NOMO-1 treated with dmso at 0.1 percent for 144 hours (cell line): ENCODE data around the gene IL1RN.
A peak's percentile ranks its signal among the peaks of the same experiment; 100 is the strongest.
"Not testable (repeated sequence)": the region's sequence is repeated elsewhere in the genome, so short reads cannot be mapped to it uniquely, and the experiment has no call there.

Experiments
- DNase-seq: peaks from one replicate; lab custom pipeline; 2025; ENCODE audit not compliant: unreplicated experiment; lab: John Stamatoyannopoulos, UW

The IL1RN gene

DNA sequence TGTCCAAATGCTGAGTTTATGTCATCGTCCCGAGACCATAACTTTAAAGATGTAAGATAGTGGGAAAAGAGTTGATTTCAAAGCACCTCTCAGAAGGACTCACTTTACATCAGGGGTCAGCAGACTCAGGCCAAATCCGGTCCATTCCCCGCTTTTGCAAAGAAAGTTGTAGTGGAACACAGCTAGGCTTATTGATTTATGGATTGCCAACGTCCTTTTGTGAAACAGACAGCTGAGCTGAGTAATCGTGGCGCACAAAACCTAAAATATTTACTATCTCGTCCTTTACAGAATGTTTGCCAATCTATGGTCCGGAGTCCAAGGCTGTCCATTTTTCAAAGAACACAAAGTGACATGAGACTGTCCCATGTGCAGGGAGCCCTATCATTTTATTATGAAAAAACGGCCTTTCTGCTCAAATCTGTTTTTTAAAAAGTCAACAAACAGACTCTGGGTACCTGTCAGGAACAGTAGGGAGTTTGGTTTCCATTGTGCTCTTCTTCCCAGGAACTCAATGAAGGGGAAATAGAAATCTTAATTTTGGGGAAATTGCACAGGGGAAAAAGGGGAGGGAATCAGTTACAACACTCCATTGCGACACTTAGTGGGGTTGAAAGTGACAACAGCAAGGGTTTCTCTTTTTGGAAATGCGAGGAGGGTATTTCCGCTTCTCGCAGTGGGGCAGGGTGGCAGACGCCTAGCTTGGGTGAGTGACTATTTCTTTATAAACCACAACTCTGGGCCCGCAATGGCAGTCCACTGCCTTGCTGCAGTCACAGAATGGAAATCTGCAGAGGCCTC, at the start of gene IL1RN:
TSS of gene IL1RN (plus strand) at position 754 of the 801 bp plus-strand sequence. CDS start at position 781, 27 bp downstream.
- peak; percentile 72 for DNase-seq

- DNase-seq, result no peak
Measured at GRCh38 chr2:113077921-113078320, 49.5 kb upstream of the IL1RN start.

DNA sequence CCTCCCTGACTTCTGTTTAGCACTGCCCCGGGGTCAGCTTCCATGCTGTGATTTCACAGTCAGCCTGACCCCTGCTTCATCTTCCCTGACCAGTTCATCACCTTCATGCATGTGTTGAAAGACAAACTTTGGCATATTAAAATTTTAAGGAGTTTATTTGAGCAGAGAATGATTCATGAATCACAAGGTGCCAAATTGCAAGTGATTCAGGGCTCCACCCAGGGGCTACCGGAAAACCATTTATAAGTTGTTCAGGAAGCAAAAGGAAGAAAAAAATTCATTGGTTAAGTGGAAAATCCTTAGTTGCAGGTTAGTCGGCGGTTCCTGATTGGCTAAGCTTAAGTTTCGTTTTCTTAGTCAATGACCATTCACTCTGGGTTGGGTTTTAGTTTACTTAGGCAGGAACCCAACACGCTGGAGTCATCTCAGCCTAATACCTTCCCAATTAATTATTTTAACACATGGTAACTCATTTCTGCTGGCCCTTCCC, 49.0 kb upstream of the IL1RN start:
- no peak for DNase-seq

DNA sequence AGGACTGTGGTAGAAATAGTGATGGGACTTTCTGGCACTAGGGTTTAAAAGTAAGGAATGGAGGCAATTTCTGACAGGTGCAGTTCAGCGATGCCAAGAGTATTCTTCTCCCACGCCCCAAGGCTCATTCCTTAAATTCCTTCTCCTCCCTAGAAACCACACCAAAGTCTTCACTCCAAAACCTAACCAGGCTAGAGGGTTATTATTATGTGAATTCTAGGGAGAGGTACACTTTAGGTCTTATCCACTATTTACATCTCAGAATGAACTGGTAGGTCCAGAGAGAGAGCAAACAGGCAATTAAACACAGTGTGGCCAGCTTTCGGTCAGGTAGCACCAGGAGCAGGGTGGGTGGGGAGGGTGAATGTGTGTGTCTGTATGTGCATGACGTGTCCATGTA, 48.3 kb upstream of the IL1RN start:
- no peak for DNase-seq

DNA sequence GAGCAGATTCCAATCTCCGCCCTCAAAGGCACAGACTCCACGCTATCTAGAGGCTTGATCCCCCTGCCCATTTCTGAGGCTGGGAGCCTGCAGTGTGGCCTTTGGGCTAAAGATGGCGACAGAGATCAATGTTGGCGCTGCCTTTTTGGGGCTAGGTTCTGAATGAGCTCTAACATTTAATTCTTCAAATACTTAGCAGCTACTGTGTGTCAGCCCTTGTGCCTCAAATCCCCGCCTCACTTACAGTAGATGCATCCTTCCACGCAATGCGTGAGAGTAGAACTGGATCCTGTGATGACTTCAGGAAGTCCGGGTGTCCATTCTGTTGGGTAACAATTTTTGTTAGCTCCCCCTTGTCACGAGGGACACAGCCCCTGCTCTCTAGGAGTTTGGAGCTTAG, 47.3 kb upstream of the IL1RN start:
- no peak for DNase-seq

GRCh38 chr2:113081488-113082210, 45.7 kb upstream of the IL1RN start:
- no peak for DNase-seq

DNA sequence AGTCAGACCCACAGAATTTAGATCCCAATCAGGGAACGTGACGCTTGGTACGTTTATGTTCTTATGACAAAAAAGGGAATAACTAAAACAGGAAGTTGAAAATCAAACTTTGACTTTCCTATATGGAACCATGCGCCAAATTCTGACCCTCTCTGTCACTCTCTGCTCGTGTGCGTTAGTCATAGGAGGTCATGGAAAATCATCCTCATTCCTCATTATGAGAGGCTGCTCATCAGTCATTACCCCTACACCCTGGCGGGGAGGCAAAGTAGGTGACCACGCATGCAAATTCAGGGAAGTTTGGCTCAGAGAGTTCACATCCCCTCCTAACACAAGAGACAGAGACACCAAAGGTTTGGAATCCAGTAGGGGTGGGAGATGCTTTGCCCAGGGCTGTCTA, 44.1 kb upstream of the IL1RN start:
- no peak for DNase-seq

DNA sequence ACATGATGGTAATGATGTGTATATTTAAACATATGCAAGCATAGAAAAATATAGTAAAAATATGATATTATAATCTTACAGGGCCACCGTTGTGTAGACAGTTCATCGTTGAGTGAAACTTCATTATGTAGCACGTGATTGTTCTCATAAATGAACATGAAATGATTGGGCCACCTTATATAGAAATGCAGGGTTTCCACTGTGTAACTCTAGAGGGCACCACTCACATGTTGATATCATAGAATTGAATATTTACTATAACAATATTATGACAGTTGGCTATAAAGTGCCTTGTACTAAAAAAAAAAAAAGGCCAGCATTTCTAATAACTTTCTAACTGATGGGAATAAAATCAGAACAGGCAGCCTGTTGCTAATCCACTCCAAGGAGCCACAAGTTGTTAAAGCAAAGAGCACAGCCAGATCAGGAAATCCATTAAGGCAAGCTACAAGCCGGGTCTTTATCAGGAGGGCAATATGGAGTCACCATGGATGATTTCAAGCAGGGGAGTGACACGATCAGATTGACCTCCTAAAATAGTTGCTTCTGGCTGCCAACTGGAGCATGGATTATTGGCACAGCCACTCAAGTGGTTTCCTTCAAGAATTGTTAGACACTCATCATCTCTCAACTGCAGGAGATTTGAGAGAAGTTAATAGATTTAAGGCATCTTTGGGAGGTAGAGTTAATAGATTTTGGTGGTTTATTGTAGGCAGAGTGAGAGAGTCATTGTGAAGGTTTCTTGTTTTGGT, 43.0 kb upstream of the IL1RN start:
- no peak for DNase-seq

DNA sequence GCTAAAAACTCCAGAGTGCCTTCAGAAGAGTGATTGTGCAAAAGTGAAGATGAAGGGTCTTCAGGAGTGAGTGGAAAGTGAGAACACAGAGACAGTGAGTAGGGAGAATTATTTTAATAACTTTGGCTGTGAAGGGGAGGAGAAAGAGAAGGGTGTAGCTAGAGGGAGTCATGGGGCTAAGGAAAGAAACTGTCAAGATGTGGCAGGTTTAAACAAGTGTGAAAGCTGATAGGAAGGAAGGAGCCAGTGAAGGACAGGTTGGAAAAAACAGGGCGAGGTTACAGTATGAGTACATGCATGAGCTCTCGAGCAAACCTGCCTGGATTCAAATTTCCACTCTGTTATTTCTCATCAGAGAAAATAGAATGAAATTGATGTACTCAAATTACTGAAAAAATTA, 41.9 kb upstream of the IL1RN start:
- no peak for DNase-seq

GRCh38 chr2:113088213-113088992, 39.0 kb upstream of the IL1RN start:
- DNase-seq, result no peak

- peak; percentile 19 for DNase-seq
Measured at GRCh38 chr2:113089916-113090315, 37.5 kb upstream of the IL1RN start.

DNA sequence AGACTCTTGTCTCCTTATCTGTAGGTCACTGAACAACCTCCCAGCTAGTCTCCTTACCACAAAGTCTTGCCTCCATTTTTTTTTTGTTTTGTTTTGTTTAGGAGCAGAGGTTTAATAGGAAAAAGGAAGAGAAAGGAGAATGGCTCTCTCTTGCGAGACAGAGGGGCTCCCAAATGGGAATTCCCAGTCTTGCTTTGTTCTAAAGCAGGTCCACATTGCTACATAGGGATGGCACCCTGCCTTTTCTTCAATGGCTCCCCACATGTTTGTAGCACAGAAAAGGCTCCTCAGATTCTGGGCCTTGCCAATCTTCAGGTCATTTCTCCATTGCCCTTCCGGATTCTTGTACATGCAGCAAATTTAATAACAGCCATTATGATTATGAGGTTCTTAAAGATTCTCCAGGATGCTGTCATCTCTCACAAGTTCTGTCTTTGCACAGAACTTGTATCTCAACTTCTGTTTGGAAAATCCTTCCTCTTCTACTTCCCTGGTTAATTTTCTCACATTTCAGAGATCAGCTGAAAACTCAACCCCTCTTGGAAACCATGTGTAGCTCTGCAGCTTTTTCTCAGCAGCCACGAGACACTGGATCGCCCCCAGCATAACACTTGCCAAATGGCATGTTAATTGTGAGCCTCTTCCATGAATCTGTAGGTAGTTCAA, 36.0 kb upstream of the IL1RN start:
- no peak for DNase-seq

DNA sequence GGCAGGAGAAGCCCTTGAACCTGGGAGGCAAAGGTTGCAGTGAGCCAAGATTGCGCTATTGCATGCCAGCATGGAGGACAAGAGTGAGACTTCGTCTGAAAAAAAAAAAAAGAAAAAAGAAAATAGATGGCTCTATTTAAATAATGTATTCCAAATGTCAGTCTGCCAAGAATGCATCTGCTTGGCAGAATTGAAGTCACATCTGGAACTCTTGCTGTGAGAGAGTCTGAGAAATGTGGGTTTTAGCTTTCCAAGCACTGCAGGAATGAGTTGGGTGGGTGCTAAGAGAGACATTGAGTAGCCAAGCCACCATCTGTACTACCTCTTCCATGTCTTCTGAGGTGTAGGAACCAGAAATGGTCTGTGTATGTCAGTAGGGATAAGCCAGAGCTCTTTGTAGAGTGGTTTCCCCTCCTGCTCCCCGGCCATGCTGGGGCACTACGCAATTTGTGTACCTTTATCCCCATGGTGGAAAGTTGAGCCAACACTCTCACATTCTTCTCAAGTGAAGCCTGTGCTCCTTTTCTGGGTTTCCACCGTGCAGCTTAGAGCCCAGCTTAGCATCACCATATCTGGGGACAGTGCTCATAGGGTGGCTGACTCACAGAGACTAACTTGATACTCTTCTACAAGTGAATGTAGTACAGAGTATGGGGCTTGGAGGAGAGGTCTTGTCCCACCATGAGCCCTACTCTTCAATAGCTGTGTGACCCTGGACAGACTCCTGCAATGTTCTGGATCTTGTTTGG, 34.4 kb upstream of the IL1RN start:
- no peak for DNase-seq

- DNase-seq, result no peak
Measured at GRCh38 chr2:113093613-113093977, 33.8 kb upstream of the IL1RN start.

GRCh38 chr2:113096306-113096705, 31.1 kb upstream of the IL1RN start:
- not testable (repeated sequence) for DNase-seq

DNA sequence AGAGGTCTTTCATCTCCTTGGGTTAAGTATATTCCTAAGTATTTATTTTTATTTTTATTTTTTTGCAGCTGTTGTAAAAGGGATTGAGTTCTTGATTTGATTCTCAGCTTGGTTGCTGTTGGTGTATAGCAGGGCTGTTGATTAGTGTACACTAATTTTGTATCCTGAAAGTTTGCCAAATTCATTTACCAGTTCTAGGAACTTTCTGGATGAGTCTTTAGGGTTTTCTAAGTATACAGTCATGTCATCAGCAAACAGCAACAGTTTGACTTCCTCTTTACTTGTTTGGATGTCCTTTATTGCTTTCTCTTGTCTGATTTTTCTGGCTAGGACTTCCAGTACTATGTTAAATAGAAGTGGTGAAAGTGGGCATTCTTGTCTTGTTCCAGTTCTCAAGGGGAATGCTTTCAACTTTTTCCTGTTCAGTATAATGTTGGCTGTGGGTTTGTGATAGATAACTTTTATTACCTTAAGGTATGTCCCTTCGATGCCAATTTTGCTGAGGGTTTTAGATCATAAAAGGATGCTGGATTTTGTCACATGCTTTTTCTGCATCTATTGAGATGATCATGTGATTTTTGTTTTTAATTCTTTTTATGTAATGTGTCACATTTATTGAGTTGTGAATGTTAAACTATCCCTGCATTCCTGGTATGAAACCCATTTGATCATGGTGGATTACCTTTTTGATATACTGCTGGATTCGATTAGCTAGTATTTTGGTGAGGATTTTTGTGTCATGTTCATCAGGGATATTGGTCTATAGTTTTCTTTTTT, 30.4 kb upstream of the IL1RN start:
- DNase-seq, result not testable (repeated sequence)

DNA sequence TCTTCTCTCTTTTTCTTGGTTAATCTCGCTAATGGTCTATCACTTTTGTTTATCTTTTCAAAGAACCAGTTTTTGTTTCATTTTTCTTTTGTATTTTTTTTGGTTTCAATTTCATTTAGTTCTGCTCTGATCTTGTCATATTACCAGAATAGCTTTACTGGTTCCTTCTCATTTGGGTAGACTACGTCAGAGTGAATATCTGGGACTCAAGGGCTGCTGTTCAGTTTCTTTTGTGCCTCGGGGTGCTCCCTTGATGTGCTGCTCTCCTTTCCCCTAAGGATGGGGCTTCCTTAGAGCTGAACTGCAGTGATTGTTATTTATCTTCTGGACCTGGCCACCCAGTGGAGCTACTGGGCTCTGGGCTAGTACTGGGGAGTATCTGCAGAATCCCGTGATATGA, 29.4 kb upstream of the IL1RN start:
- DNase-seq, result no peak

DNA sequence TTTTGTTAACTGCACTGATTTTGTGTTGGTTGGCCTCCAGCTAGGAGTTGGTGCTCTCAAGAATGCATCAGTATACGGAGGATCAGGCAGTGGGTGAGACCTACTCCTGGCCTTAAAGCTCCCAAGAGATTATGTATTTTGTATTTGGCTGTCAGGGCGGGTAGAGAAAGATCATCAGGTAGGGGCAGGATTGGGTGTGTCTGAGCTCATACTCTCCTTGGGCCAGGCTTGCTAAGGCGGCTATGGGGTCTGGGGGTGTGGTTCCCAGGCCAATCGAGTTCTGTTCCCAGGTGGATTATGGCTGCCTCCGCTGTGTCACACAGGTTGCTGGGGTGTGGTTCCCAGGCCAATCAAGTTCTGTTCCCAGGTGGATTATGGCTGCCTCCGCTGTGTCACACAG, 28.9 kb upstream of the IL1RN start:
- no peak for DNase-seq

DNA sequence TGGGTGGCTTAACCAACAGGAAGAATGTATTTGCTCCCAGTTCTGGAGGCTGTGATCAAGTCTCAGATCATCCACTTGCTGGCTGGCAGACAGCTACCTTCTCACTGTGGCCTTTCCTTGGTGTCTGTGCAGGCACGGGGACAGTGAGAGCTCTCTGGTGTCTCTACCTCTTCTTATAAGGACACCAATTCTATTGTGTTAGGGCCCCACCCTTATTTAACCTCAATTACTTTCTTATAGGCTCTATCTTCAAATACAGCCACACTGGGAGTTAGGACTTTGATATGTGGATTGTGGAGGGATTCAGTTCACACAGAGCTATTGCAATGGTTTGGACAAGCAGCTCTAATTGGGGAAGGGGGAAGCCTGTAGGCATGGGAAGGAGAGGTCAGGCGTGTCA, 25.3 kb upstream of the IL1RN start:
- no peak for DNase-seq
